ENCODE measurements around the gene PIH1D2. TPM values are rescaled to one million over a fixed set of nuclear protein-coding genes. Genes with fewer than 3 reads are reported as not detected.

Gene PIH1D2
- total and polyA plus RNA-seq, 10 of the 15 experiments (the other 5 are each of a cell fraction or from before 2014, with no cell fraction given) = 0.51 to 3.0 (median 1.5) TPM

DNA sequence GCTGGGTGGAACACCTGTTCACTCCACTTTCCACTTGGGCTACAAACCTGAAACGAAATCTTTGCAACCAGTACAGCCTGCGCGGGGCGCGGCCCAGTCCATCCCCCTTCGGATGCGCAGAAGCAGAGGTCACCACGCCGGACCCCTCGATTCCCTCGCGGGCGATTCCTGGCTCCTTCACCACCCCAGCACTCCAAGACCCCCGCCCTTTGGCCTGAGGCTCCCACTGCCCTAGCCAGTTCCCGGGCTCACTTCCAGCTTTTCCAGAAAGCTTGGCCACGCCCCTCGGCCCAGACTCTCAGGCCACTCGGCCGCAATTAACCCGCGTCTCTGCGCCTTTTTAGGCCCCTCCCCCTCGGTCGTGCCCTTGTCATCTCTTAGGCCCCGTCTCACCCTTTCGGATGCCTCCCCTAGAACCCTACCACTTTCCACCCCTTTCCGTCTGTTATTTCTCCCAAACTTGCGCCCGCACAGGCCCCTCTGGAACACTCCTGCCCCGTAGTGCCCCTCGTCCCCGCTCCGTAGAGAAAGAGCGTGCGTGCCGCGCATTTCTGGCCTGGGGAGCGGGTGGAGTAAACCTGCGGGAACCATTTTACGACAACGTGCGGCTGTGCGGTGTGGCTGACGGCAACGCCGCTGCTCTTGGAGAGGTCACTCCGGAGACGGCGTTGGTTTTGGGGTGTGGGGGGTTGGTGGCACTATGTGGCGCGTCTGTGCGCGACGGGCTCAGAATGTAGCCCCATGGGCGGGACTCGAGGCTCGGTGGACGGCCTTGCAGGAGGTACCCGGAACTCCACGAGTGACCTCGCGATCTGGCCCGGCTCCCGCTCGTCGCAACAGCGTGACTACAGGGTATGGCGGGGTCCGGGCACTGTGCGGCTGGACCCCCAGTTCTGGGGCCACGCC lies 48.8 kb downstream of the PIH1D2 start, which contains the start of gene DLAT (continued):
- TF ChIP-seq, protein P1, sequence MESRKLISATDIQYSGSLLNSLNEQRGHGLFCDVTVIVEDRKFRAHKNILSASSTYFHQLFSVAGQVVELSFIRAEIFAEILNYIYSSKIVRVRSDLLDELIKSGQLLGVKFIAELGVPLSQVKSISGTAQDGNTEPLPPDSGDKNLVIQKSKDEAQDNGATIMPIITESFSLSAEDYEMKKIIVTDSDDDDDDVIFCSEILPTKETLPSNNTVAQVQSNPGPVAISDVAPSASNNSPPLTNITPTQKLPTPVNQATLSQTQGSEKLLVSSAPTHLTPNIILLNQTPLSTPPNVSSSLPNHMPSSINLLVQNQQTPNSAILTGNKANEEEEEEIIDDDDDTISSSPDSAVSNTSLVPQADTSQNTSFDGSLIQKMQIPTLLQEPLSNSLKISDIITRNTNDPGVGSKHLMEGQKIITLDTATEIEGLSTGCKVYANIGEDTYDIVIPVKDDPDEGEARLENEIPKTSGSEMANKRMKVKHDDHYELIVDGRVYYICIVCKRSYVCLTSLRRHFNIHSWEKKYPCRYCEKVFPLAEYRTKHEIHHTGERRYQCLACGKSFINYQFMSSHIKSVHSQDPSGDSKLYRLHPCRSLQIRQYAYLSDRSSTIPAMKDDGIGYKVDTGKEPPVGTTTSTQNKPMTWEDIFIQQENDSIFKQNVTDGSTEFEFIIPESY (IDR thresholded peaks at IDR 0.05) = peak; percentile 60; the same call in 1 of the 2 replicates
- TF ChIP-seq, protein P2, sequence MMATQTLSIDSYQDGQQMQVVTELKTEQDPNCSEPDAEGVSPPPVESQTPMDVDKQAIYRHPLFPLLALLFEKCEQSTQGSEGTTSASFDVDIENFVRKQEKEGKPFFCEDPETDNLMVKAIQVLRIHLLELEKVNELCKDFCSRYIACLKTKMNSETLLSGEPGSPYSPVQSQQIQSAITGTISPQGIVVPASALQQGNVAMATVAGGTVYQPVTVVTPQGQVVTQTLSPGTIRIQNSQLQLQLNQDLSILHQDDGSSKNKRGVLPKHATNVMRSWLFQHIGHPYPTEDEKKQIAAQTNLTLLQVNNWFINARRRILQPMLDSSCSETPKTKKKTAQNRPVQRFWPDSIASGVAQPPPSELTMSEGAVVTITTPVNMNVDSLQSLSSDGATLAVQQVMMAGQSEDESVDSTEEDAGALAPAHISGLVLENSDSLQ (IDR thresholded peaks at IDR 0.05) = peak; percentile 50
- no peak for TF ChIP-seq GABPA (IDR thresholded peaks at IDR 0.05; ENCODE audit: low read depth)
- no peak for TF ChIP-seq TCF7 (IDR thresholded peaks at IDR 0.05; ENCODE audit: borderline replicate concordance)
- TF ChIP-seq, protein P3, sequence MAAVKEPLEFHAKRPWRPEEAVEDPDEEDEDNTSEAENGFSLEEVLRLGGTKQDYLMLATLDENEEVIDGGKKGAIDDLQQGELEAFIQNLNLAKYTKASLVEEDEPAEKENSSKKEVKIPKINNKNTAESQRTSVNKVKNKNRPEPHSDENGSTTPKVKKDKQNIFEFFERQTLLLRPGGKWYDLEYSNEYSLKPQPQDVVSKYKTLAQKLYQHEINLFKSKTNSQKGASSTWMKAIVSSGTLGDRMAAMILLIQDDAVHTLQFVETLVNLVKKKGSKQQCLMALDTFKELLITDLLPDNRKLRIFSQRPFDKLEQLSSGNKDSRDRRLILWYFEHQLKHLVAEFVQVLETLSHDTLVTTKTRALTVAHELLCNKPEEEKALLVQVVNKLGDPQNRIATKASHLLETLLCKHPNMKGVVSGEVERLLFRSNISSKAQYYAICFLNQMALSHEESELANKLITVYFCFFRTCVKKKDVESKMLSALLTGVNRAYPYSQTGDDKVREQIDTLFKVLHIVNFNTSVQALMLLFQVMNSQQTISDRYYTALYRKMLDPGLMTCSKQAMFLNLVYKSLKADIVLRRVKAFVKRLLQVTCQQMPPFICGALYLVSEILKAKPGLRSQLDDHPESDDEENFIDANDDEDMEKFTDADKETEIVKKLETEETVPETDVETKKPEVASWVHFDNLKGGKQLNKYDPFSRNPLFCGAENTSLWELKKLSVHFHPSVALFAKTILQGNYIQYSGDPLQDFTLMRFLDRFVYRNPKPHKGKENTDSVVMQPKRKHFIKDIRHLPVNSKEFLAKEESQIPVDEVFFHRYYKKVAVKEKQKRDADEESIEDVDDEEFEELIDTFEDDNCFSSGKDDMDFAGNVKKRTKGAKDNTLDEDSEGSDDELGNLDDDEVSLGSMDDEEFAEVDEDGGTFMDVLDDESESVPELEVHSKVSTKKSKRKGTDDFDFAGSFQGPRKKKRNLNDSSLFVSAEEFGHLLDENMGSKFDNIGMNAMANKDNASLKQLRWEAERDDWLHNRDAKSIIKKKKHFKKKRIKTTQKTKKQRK (IDR thresholded peaks at IDR 0.05; ENCODE audit: low read depth, low read length) = no peak
- no peak; the same call in 1 of the 2 replicates for TF ChIP-seq RB1 (IDR thresholded peaks at IDR 0.05; ENCODE audit: borderline replicate concordance)
- TF ChIP-seq ATF7 (IDR thresholded peaks at IDR 0.05; ENCODE audit: low read depth) = peak; percentile 63
- TF ChIP-seq LARP7 (IDR thresholded peaks at IDR 0.05) = peak; percentile 72
- peak; percentile 49 for TF ChIP-seq SMAD1 (IDR thresholded peaks at IDR 0.05; ENCODE audit: low read depth, partially characterized antibody)
- TF ChIP-seq JUND (IDR thresholded peaks at IDR 0.05; ENCODE audit: low read depth, low read length) = no peak; the same call in 1 of the 2 replicates
- no peak for TF ChIP-seq HDAC6 (IDR thresholded peaks at IDR 0.05; ENCODE audit: unreplicated experiment)
- no peak for TF ChIP-seq ETV6 (conservative IDR thresholded peaks at IDR 0.05 in 1 of 2, IDR thresholded peaks at IDR 0.05 in 1 of 2; ENCODE audit: borderline replicate concordance in 1 of 2, low read depth in 1 of 2)
- peak; percentile 85 for TF ChIP-seq TAF1 (IDR thresholded peaks at IDR 0.05; ENCODE audit: borderline replicate concordance, low read depth, low read length)
- TF ChIP-seq, protein P4, sequence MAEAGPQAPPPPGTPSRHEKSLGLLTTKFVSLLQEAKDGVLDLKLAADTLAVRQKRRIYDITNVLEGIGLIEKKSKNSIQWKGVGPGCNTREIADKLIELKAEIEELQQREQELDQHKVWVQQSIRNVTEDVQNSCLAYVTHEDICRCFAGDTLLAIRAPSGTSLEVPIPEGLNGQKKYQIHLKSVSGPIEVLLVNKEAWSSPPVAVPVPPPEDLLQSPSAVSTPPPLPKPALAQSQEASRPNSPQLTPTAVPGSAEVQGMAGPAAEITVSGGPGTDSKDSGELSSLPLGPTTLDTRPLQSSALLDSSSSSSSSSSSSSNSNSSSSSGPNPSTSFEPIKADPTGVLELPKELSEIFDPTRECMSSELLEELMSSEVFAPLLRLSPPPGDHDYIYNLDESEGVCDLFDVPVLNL (IDR thresholded peaks at IDR 0.05; ENCODE audit: low read depth, low read length) = no peak
- TF ChIP-seq, protein P5, sequence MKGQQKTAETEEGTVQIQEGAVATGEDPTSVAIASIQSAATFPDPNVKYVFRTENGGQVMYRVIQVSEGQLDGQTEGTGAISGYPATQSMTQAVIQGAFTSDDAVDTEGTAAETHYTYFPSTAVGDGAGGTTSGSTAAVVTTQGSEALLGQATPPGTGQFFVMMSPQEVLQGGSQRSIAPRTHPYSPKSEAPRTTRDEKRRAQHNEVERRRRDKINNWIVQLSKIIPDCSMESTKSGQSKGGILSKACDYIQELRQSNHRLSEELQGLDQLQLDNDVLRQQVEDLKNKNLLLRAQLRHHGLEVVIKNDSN (IDR thresholded peaks at IDR 0.05; ENCODE audit: borderline replicate concordance, extremely low read length, insufficient read depth, low read depth, low read length) = no peak
- TF ChIP-seq BHLHE40 (IDR thresholded peaks at IDR 0.05; ENCODE audit: borderline replicate concordance in 1 of 2, low read depth in 2 of 2, low read length in 1 of 2) = peak; percentile 61 to 75; a peak in 3 of 4 replicates
- TF ChIP-seq SMARCA5 (IDR thresholded peaks at IDR 0.05) = no peak
- TF ChIP-seq SP1 (IDR thresholded peaks at IDR 0.05; ENCODE audit: low read depth, low read length) = no peak
- 0 out of 2 replicates have a peak, but pooled peaks have one; percentile 12 for TF ChIP-seq TCF12 (IDR thresholded peaks at IDR 0.05; ENCODE audit: low read depth, low read length)

Data from GM12878 (cell line).